ENCODE results near the gene PLXND1. TPM values are rescaled to one million over a fixed set of nuclear protein-coding genes. Genes with fewer than 3 reads are reported as not detected.

PLXND1 gene
- total RNA-seq, 2 experiments from 2014 or later, result 4.7 to 6.0 TPM

DNA sequence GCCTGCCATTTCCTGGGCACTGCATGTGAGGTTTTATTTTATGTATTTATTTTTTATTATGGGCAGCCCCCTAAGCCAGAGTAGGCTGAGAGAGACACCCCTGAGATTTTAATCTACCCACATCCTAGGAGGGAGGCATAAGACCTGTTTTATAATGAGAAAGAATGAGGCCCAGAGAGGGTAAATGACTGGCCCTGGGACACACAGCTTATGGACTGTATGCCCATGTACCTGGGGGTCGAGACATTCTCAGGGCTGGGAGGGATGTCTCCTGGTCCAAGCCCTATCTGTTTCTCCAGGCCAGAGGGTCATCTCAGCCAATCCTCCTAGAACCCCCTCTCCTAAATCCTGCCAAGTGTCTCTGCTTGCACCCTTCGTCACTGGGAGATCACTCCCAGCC lies 6.1 kb downstream of the PLXND1 start:
- no TSS peak for BruUV-seq (replicated peaks)
- no peaks in the 10 kb centered on the region for H3K9me2 ChIP-seq (ENCODE audit: insufficient read depth, low read length)
- intact Hi-C loops (cut with micrococcal nuclease; ENCODE audit: unreplicated experiment), result no loop called here

DNA sequence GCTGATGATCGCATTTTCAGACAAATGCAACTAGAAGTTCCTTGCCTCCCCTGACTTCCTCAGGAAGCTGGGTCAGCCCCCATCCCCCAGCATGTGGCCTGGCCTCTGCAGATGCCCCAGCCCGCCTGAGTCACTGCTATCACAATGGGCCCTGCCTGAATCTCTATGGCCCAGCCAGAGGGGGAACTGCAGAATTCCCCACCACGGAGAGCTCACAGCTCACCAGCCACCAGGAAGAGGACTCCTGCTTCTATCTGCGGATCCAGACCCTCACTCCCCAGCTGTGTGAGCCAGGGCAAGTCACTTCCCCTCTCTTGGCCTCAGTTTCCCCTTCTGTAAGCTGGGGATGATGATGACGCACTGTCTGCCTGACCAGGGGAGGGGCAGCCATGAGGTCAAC lies 6.9 kb downstream of the PLXND1 start:
- Histone ChIP-seq H3K79me2 (ENCODE audit: insufficient read depth, low read depth, low read length) (no peaks in the 10 kb centered on the region), H4K20me1 (ENCODE audit: insufficient read depth, low read length) (no peaks in the 10 kb centered on the region), H3K27ac (ENCODE audit: low read depth, low read length, poor library complexity, severe bottlenecking) (no peak overlapping the region), H2AFZ (ENCODE audit: low read length) (no peak overlapping the region), H3K4me1 (ENCODE audit: insufficient read depth, low read length, poor library complexity, severe bottlenecking) (no peaks in the 10 kb centered on the region), H3K36me3 (ENCODE audit: insufficient read depth, low read length) (no peaks in the 10 kb centered on the region), H3K4me2 (ENCODE audit: low read length) (no peak overlapping the region), H3K9me2 (ENCODE audit: insufficient read depth, low read length) (no peaks in the 10 kb centered on the region), H3K9me3 (ENCODE audit: low read length) (no peaks in the 10 kb centered on the region), H3K4me3 (ENCODE audit: low read depth, low read length, poor library complexity, severe bottlenecking) (no peak overlapping the region)
- DNase-seq (ENCODE audit: low spot score), result no peak
- CTCF ChIA-PET (ENCODE audit: unreplicated experiment), result no interaction called here
- no peak for TF ChIP-seq EZH2phosphoT487 (IDR thresholded peaks at IDR 0.05; ENCODE audit: borderline replicate concordance, low read depth, low read length)
- TF ChIP-seq, protein P1, sequence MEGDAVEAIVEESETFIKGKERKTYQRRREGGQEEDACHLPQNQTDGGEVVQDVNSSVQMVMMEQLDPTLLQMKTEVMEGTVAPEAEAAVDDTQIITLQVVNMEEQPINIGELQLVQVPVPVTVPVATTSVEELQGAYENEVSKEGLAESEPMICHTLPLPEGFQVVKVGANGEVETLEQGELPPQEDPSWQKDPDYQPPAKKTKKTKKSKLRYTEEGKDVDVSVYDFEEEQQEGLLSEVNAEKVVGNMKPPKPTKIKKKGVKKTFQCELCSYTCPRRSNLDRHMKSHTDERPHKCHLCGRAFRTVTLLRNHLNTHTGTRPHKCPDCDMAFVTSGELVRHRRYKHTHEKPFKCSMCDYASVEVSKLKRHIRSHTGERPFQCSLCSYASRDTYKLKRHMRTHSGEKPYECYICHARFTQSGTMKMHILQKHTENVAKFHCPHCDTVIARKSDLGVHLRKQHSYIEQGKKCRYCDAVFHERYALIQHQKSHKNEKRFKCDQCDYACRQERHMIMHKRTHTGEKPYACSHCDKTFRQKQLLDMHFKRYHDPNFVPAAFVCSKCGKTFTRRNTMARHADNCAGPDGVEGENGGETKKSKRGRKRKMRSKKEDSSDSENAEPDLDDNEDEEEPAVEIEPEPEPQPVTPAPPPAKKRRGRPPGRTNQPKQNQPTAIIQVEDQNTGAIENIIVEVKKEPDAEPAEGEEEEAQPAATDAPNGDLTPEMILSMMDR (conservative IDR thresholded peaks at IDR 0.05; ENCODE audit: low read length), result no peak
- intact Hi-C loops (cut with micrococcal nuclease; ENCODE audit: unreplicated experiment), result no loop called here
- POLR2A ChIA-PET, result no interaction called here
- BruUV-seq (replicated peaks), result no TSS peak

More for the DNA sequence above, 6.1 kb downstream of the PLXND1 start:
- Histone ChIP-seq H4K20me1 (ENCODE audit: insufficient read depth, low read length) (no peaks in the 10 kb centered on the region), H3K9me3 (ENCODE audit: low read length) (no peaks in the 10 kb centered on the region), H3K4me2 (ENCODE audit: low read length) (no peak overlapping the region), H3K27ac (ENCODE audit: low read depth, low read length, poor library complexity, severe bottlenecking) (no peak overlapping the region), H2AFZ (ENCODE audit: low read length) (no peak overlapping the region), H3K4me1 (ENCODE audit: insufficient read depth, low read length, poor library complexity, severe bottlenecking) (no peaks in the 10 kb centered on the region), H3K79me2 (ENCODE audit: insufficient read depth, low read depth, low read length) (no peaks in the 10 kb centered on the region), H3K36me3 (ENCODE audit: insufficient read depth, low read length) (no peaks in the 10 kb centered on the region), H3K4me3 (ENCODE audit: low read depth, low read length, poor library complexity, severe bottlenecking) (no peak overlapping the region)
- ChIA-PET POLR2A (no interaction called here), CTCF (ENCODE audit: unreplicated experiment) (no interaction called here)
- no peak for TF ChIP-seq EZH2phosphoT487 (IDR thresholded peaks at IDR 0.05; ENCODE audit: borderline replicate concordance, low read depth, low read length)
- DNase-seq (ENCODE audit: low spot score), result no peak

DNA sequence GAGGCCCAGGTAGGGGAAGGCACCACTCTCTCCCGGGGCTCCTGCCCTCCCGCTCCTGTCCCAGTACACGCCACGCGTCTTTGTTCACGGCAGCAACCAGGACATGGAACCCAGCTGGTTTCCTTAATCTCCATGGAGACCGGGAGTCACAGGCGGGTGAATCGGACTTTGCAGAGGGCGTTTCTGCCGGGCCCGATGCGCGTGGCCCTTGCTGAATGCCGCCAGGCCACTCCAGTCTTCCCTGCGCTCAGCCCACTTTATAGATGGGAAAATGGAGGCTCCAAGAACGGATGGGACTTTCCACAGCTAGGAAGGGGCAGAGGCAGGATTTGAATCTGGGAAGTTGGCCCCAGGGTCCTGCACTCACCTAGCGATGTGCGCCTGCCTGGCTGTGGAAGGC lies 7.4 kb downstream of the PLXND1 start:
- ChIA-PET POLR2A (no interaction called here), CTCF (ENCODE audit: unreplicated experiment) (no interaction called here)
- H3K36me3 ChIP-seq (ENCODE audit: insufficient read depth, low read length), result no peaks in the 10 kb centered on the region
- no peak for DNase-seq (ENCODE audit: low spot score)
- H3K79me2 ChIP-seq (ENCODE audit: insufficient read depth, low read depth, low read length), result no peaks in the 10 kb centered on the region
- TF ChIP-seq, protein P1 (conservative IDR thresholded peaks at IDR 0.05; ENCODE audit: low read length), result no peak
- no peak for TF ChIP-seq EZH2phosphoT487 (IDR thresholded peaks at IDR 0.05; ENCODE audit: borderline replicate concordance, low read depth, low read length)
- H3K9me3 ChIP-seq (ENCODE audit: low read length), result no peaks in the 10 kb centered on the region
- H4K20me1 ChIP-seq (ENCODE audit: insufficient read depth, low read length), result no peaks in the 10 kb centered on the region
- no peak overlapping the region for H2AFZ ChIP-seq (ENCODE audit: low read length)
- no peak overlapping the region for H3K4me2 ChIP-seq (ENCODE audit: low read length)
- no TSS peak for BruUV-seq (replicated peaks)
- H3K4me1 ChIP-seq (ENCODE audit: insufficient read depth, low read length, poor library complexity, severe bottlenecking), result peaks cover 5% of the 10 kb centered on the region
- no peak overlapping the region for H3K27ac ChIP-seq (ENCODE audit: low read depth, low read length, poor library complexity, severe bottlenecking)
- H3K9me2 ChIP-seq (ENCODE audit: insufficient read depth, low read length), result no peaks in the 10 kb centered on the region
- intact Hi-C loops (cut with micrococcal nuclease; ENCODE audit: unreplicated experiment), result no loop called here
- no peak overlapping the region for H3K4me3 ChIP-seq (ENCODE audit: low read depth, low read length, poor library complexity, severe bottlenecking)
